ENCODE data around the gene UXT. TPM values are rescaled to one million over a fixed set of nuclear protein-coding genes. Genes with fewer than 3 reads are reported as not detected.
"Not testable (repeated sequence)": the region's sequence is repeated elsewhere in the genome, so short reads cannot be mapped to it uniquely, and the experiment has no call there.

UXT gene
- total and polyA plus RNA-seq, 4 donors: 58.0 to 153 (median 120) TPM

DNA sequence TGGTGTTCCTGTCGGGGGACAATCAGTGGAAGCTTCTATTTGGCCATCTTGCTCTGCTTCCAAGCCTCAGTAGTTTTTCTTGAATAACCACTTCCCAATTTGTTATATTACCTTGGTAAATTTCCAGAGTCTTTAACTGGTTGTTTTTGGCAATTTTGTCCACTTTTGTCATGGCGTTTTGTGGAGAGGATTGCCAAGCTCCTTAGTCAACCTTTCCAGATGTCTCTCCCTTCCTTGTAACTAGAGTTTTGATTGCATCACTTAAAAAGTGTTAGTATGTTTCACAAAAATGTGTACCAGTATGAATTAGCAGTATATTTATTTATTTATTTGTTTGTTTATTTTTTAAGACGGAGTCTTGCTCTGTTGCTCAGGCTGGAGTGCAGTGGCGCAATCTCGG lies 15.8 kb upstream of the UXT start:
- ATAC-seq (ENCODE audit: insufficient read depth, low FRiP score) (no peak), DNase-seq (no peak)
- H3K27me3 ChIP-seq (ENCODE audit: control insufficient read depth in 3 of 3, insufficient read depth in 3 of 3, low read length in 2 of 3): no peaks in the 10 kb centered on the region
- no peak overlapping the region for H3K9ac ChIP-seq (ENCODE audit: insufficient read depth in 1 of 2, low read length in 2 of 2)
- H3K9me3 ChIP-seq (ENCODE audit: control insufficient read depth in 4 of 4, insufficient read depth in 3 of 4, low read length in 3 of 4): peaks cover 0 to 2% (median 0%) of the 10 kb centered on the region in 4 donors
- H3K4me1 ChIP-seq (ENCODE audit: control insufficient read depth in 5 of 5, insufficient read depth in 5 of 5, low read length in 5 of 5): no peaks in the 10 kb centered on the region
- no peak overlapping the region for H3K4me3 ChIP-seq
- TF ChIP-seq, protein P1, sequence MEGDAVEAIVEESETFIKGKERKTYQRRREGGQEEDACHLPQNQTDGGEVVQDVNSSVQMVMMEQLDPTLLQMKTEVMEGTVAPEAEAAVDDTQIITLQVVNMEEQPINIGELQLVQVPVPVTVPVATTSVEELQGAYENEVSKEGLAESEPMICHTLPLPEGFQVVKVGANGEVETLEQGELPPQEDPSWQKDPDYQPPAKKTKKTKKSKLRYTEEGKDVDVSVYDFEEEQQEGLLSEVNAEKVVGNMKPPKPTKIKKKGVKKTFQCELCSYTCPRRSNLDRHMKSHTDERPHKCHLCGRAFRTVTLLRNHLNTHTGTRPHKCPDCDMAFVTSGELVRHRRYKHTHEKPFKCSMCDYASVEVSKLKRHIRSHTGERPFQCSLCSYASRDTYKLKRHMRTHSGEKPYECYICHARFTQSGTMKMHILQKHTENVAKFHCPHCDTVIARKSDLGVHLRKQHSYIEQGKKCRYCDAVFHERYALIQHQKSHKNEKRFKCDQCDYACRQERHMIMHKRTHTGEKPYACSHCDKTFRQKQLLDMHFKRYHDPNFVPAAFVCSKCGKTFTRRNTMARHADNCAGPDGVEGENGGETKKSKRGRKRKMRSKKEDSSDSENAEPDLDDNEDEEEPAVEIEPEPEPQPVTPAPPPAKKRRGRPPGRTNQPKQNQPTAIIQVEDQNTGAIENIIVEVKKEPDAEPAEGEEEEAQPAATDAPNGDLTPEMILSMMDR (IDR thresholded peaks at IDR 0.05; ENCODE audit: control extremely low read depth, extremely low read depth): no peak
- no peak overlapping the region for H3K27ac ChIP-seq (ENCODE audit: low read depth in 1 of 2, low read length in 1 of 2)
- H3K36me3 ChIP-seq (ENCODE audit: control insufficient read depth in 4 of 4, insufficient read depth in 4 of 4, low read length in 4 of 4): no peaks in the 10 kb centered on the region
- 71 to 87% methylated on average over 5 of the region's 5 CpGs for WGBS, 2 donors

DNA sequence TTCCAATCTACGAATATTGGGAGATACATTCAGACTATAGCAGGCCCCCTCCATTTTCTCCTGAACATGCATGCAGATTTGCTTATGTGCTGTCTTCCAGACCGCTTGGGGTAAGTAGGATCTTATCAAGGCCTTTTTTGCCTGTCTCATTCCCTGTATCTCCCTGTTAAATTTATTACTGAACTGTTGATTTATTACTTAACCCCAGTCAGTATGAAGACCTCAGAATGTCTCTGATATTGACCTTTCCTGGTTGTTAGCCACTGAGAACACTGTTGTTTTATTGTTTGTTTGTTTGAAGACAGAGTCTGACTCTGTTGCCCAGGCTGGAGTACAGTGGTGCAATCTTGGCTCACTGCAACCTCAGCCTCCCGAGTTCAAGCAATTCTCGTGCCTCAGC lies 6.8 kb upstream of the UXT start:
- not testable (repeated sequence) for H3K36me3 ChIP-seq (ENCODE audit: control insufficient read depth in 4 of 4, insufficient read depth in 4 of 4, low read length in 4 of 4); DNase-seq; H3K9me3 ChIP-seq (ENCODE audit: control insufficient read depth in 4 of 4, insufficient read depth in 3 of 4, low read length in 3 of 4); H3K9ac ChIP-seq (ENCODE audit: insufficient read depth in 1 of 2, low read length in 2 of 2); H3K4me1 ChIP-seq (ENCODE audit: control insufficient read depth in 5 of 5, insufficient read depth in 5 of 5, low read length in 5 of 5); H3K27me3 ChIP-seq (ENCODE audit: control insufficient read depth in 3 of 3, insufficient read depth in 3 of 3, low read length in 2 of 3); H3K27ac ChIP-seq (ENCODE audit: low read depth in 1 of 2, low read length in 1 of 2); ATAC-seq (ENCODE audit: insufficient read depth, low FRiP score); H3K4me3 ChIP-seq
- WGBS, 2 donors: 80 to 90% methylated on average over 4 of the region's 4 CpGs

DNA sequence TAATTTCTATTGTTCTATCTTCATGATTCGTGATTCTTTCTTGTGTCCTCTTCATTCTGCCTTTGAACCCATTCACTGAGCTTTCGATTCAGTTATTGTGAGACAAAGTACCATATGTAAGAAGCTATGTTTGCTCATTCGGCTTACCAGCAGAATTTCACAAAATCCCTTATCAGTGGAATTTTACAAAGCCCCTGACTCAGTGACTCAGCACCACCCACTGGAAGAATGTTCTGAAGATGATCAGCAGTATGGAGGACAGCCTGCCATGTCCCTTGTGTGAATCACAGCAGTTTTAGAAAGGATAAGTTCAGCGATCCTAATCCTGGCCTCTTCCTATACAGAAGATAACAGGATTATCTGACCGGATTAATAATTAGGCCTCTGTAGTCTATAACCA lies 5.8 kb upstream of the UXT start:
- Histone ChIP-seq H3K9me3 (ENCODE audit: control insufficient read depth in 4 of 4, insufficient read depth in 3 of 4, low read length in 3 of 4) (no peaks in the 10 kb centered on the region), H3K27me3 (ENCODE audit: control insufficient read depth in 3 of 3, insufficient read depth in 3 of 3, low read length in 2 of 3) (no peaks in the 10 kb centered on the region), H3K4me3 (no peak overlapping the region), H3K27ac (ENCODE audit: low read depth in 1 of 2, low read length in 1 of 2) (no peak overlapping the region), H3K4me1 (ENCODE audit: control insufficient read depth in 5 of 5, insufficient read depth in 5 of 5, low read length in 5 of 5) (no peaks in the 10 kb centered on the region), H3K36me3 (ENCODE audit: control insufficient read depth in 4 of 4, insufficient read depth in 4 of 4, low read length in 4 of 4) (no peaks in the 10 kb centered on the region), H3K9ac (ENCODE audit: insufficient read depth in 1 of 2, low read length in 2 of 2) (no peak overlapping the region)
- WGBS, 2 donors: 80 to 95% methylated on average over 5 of the region's 5 CpGs
- TF ChIP-seq, protein P1 (IDR thresholded peaks at IDR 0.05; ENCODE audit: control extremely low read depth, extremely low read depth): no peak
- DNase-seq: no peak
- ATAC-seq (ENCODE audit: insufficient read depth, low FRiP score): no peak

DNA sequence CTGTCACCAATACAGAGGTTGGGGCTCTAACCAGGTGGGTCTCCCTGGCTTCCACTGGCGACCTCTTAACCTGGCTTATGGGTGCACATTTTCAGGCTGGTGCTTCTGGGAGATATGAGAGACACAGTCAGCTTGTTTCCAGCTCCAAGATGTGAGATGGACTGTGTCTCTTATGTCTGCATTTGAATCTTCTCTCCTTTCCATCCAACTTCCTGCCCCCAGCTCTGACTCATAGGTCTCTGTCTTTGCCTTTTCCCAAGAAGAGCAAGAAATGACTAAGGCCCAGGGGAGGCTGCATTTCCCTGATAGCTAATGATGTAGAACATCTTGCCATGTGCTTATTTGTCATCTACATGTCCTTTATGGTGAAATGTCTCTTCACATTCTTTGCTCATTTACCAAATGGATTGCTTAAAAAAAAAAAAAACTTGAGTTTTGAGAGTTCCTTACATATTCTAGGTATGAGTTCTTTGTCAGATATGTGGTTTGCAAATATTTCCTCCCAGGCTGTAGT lies 3.2 kb upstream of the UXT start:
- ATAC-seq (ENCODE audit: insufficient read depth, low FRiP score): no peak

More for the DNA sequence above, 3.2 kb upstream of the UXT start:
- H3K36me3 ChIP-seq (ENCODE audit: control insufficient read depth in 4 of 4, insufficient read depth in 4 of 4, low read length in 4 of 4): peaks cover 0 to 2% (median 0%) of the 10 kb centered on the region in 4 donors
- no peaks in the 10 kb centered on the region for H3K27me3 ChIP-seq (ENCODE audit: control insufficient read depth in 3 of 3, insufficient read depth in 3 of 3, low read length in 2 of 3)
- H3K4me1 ChIP-seq (ENCODE audit: control insufficient read depth in 5 of 5, insufficient read depth in 5 of 5, low read length in 5 of 5): no peaks in the 10 kb centered on the region
- 52 to 100% methylated on average over 1 of the region's 1 CpG for WGBS, 2 donors
- H3K4me3 ChIP-seq: no peak overlapping the region
- no peaks in the 10 kb centered on the region for H3K9me3 ChIP-seq (ENCODE audit: control insufficient read depth in 4 of 4, insufficient read depth in 3 of 4, low read length in 3 of 4)
- TF ChIP-seq, protein P1 (IDR thresholded peaks at IDR 0.05; ENCODE audit: control extremely low read depth, extremely low read depth): no peak
- peak overlapping the region; percentile 15 to 50 for H3K27ac ChIP-seq (ENCODE audit: low read depth in 1 of 2, low read length in 1 of 2)
- H3K9ac ChIP-seq (ENCODE audit: insufficient read depth in 1 of 2, low read length in 2 of 2): no peak overlapping the region
- DNase-seq: no peak
